Measurements from ENCODE around the gene ZNF442. TPM values are rescaled to one million over a fixed set of nuclear protein-coding genes. Genes with fewer than 3 reads are reported as not detected.

ZNF442 gene
- total RNA-seq, result 11.1 TPM

DNA sequence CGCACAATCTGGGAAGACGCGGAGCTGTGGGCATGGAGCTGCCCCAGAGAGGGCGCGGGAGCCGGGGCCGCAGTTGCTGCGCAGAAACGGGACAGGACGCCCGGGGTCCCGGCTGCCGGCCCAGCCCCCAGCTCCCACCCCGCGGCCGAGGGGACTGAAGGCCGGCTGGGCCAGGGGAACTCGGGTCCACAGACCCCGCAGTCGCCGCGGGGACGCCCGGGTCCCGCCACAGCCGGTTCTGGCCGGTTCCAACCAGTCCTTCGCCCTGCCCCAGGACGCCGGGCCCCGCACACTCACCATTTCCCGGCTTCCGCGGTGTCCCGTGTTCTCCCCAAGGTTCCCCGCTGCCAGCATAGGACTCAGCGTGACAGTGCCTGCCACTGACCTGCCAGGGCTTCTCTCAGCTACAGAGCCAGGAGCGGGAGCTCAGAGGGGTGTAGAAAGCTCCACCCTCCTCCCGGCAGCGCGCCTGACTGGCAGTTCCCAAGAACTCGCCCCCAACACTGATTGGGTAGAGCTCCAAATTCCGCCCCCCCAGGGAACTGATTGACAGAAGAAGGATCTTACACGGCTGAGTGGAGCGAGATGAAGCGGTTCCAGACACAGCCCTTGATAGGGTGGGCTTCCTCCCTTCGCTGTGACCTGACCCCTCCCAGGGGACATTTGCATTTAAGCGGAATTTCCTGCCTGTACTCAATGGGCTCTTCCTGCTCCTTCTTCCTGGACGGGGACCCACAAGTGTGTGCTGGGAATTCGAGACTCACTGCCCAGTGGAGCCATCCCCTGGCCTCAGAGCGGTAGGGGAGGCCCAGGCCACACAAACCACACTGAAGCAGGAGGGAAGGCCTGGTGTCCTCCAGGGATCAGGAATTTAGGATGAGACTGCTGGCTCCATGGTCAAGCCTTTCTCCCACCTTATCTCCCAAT is at the start of gene ZNF442:
ZNF442 (minus strand) TSS at position 448 of the 927 bp plus-strand sequence. CDS start 2,052 bp downstream, outside the sequence.

DNA sequence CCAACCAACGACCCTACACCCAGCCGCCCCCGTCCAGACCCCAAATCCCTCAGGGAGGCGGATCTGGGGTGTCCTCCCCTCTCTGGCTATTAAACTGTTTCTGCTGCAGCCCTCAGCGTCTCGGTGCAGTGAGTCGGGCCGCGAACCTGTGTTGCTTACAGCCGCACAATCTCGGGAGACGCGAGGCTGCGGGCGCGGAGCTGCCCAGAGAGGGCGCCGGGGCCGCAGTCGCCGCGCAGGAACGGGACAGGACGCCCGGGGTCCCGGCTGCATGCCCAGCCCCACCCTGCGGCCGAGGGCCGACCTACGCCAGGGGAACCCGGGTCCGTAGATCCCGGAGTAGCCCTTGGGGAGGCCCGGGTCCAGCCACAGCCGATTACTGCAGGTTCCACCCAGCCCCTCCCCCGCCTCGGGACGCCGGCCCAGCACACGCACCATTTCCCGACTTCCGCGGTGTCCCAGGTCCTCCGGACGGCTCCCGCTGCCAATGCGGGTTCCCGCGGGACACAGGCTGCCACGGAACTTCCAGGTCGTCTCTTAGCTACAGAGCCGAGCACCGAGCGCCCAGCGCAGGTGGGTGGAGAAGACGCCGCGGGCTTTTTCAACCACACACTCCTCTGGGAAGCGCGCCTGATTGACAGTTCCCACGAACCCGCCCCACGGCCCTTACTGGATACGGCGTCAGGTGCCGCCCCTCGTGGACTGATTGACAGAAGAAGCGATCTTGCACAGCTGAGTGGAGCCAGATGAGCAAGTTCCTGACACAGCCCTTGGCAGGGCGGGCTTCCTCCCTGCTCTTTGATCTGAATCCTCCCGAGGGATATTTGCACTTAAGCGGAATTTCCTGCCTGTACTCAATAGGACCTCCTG is 35.4 kb upstream of the ZNF442 start, which contains the start of gene ZNF799:
ZNF799 (minus strand) TSS at position 639 of the 870 bp plus-strand sequence; CDS start at position 438, 201 bp downstream.

DNA sequence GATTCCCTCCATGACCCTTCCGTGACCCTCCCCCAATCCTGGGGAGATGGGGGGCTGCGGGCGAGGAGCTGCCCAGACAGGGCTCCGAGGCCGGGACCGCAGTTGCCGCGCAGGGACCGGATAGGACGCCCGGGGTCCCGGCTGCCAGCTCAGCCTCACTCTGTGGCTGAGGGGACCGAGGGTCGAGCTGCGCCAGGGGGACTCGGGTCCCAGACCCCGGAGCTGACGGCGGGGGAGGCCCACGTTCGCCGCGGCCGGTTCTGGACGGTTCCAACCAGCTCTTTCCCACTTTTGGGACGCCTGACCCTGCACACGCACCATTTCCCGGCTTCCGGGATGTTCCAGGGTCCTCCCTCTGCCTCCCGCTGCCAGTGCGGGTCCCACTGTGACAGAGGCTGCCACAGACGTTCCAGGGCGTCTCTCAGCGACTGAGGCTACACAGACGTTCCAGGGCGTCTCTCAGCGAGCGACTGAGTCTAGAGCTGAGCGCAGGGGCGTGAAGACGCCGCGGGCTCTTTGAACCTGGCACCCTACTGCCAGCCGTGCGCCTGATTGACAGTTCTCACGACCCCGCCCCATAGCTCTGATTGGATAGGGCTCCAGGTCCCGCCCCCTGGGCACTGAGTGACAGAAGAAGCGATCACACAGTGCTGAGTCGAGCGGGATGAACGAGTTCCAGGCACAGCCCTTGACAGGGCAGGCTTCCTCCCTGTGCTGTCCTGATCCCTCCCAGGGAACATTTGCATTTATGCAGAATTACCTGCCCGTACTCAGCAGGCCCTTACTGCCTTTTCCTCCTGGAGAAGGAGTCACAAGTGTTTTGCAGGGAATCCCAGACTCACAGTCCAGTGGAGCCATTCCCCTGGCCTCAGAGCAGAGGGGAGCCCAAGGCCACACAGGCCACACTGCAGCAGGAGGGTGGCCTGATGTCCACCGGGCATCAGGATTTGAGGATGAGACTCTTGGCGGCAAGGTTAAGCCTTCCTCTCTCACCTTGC is 32.0 kb downstream of the ZNF442 start, which contains the start of gene ZNF563:
ZNF563 (minus strand) TSS at position 472 of the 998 bp plus-strand sequence; CDS start at position 321, 151 bp downstream.

Small RNA genes lying within 50 kb of the gene (small RNA-seq; reads per million reads assigned to genes)
- not detected for gene RPS29P23

Other genes starting within 250 kb of the ZNF442 start
- 8.5 TPM for gene ZNF20, start 225.3 kb downstream of the ZNF442 start, total RNA-seq
- gene ZNF625, start 208.9 kb downstream of the ZNF442 start, total RNA-seq, result 24.5 TPM
- 24.7 TPM for gene ZNF136, start 202.6 kb downstream of the ZNF442 start, total RNA-seq
- gene ZNF44, start 70.8 kb downstream of the ZNF442 start, total RNA-seq, result 18.0 TPM
- 2.3 TPM for gene ZNF563, start 32.0 kb downstream of the ZNF442 start, total RNA-seq
- 6.5 TPM for gene ZNF799, start 35.6 kb upstream of the ZNF442 start, total RNA-seq
- gene ZNF443, start 75.3 kb upstream of the ZNF442 start, total RNA-seq, result 12.5 TPM
- 28.1 TPM for gene ZNF709, start 119.1 kb upstream of the ZNF442 start, total RNA-seq
- gene ZNF564, start 185.8 kb upstream of the ZNF442 start, total RNA-seq, result 29.1 TPM
- 12.0 TPM for gene ZNF490, start 245.1 kb upstream of the ZNF442 start, total RNA-seq
- 24.9 TPM for gene ZNF791, start 245.2 kb upstream of the ZNF442 start, total RNA-seq